Measurements from ENCODE around the gene ZNF236.

DNA sequence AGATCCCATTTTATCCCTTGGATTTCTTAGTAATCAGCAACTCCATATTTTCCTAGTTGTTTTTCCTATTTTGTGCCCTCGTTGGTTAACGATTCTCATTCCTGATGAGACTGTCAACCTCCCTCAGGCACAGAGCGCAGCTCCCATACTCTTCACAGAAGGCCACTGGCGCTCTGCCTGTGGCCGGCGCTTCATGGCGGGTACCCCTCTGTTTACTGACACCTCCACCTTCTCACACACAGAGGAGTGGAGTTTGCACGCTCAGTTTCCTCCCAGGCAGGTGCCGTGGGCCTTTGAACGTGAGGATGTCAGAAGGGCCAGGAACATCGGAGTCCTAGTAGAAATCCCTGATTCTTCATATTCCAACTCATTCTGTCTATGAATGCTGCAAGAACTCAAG, 171.2 kb downstream of the ZNF236 start:
- TF ChIP-seq POLR2A (IDR thresholded peaks at IDR 0.05) = no peak
- TF ChIP-seq POLR2AphosphoS5 (IDR thresholded peaks at IDR 0.05) = no peak

Measured in suprapubic skin (tissue), 4 donors.